HG03521 (cell line): ENCODE measurements around the gene NGFR.

ENCODE experiments used
- ATAC-seq: cut with Tn5 transposase; IDR thresholded peaks from one replicate; pipeline ENCODE4 v1.9.1; 2021; ENCODE audit warnings: mild to moderate bottlenecking, moderate library complexity; ENCODE audit not compliant: unreplicated experiment

Gene NGFR

GRCh38 chr17:49468811-49469385 is 26.2 kb upstream of the NGFR start:
- ATAC-seq: no peak

GRCh38 chr17:49469831-49470810 is 25.0 kb upstream of the NGFR start:
- ATAC-seq: no peak

GRCh38 chr17:49471089-49471683 is 23.9 kb upstream of the NGFR start:
- no peak for ATAC-seq

- ATAC-seq: no peak
These were observed 23.3 kb upstream of the NGFR start for GRCh38 chr17:49471769-49472168.

- ATAC-seq: no peak
These were observed 22.6 kb upstream of the NGFR start for GRCh38 chr17:49472527-49472926.

GRCh38 chr17:49473900-49474751 is 21.0 kb upstream of the NGFR start:
- ATAC-seq: no peak

GRCh38 chr17:49477709-49478108 is 17.4 kb upstream of the NGFR start:
- no peak for ATAC-seq

- ATAC-seq: no peak
These were observed 14.1 kb upstream of the NGFR start for GRCh38 chr17:49480836-49481615.

GRCh38 chr17:49482144-49482817 is 12.8 kb upstream of the NGFR start:
- no peak for ATAC-seq

- ATAC-seq: no peak
These were observed 11.2 kb upstream of the NGFR start for GRCh38 chr17:49483599-49484509.

- no peak for ATAC-seq
These were observed 10.5 kb upstream of the NGFR start for GRCh38 chr17:49484588-49484987.

- no peak for ATAC-seq
These were observed 9.0 kb upstream of the NGFR start for GRCh38 chr17:49486012-49486641.

GRCh38 chr17:49487183-49487582 is 7.9 kb upstream of the NGFR start:
- ATAC-seq: no peak

GRCh38 chr17:49488612-49489011 is 6.5 kb upstream of the NGFR start:
- ATAC-seq: no peak

- ATAC-seq: no peak
These were observed 5.7 kb upstream of the NGFR start for GRCh38 chr17:49489348-49489747.

- ATAC-seq: no peak
These were observed 4.8 kb upstream of the NGFR start for GRCh38 chr17:49490276-49490675.

- no peak for ATAC-seq
These were observed 3.8 kb upstream of the NGFR start for GRCh38 chr17:49491192-49491769.
